Endothelial cell (in vitro differentiated cells): ENCODE results near the gene B4GALT2. TPM values are rescaled to one million over a fixed set of nuclear protein-coding genes. Genes with fewer than 3 reads are reported as not detected.

Source experiments
- DNase-seq: peaks from one replicate; pipeline ENCODE4 v3.0.0; 2021; ENCODE audit warnings: low spot score
- H3K27ac Mint-ChIP-seq: one replicate; pipeline ENCODE4 v1.8.0; 2021; ENCODE audit warnings: mixed read lengths, inconsistent platforms; ENCODE audit not compliant: unreplicated experiment
- H3K27me3 Mint-ChIP-seq: one replicate; pipeline ENCODE4 v1.8.0; 2021; ENCODE audit warnings: mild to moderate bottlenecking, moderate library complexity, mixed read lengths, inconsistent platforms; ENCODE audit not compliant: unreplicated experiment
- H3K36me3 Mint-ChIP-seq: one replicate; pipeline ENCODE4 v1.8.0; 2021; ENCODE audit warnings: mild to moderate bottlenecking, low read depth, mixed read lengths, inconsistent platforms; ENCODE audit not compliant: unreplicated experiment
- H3K4me1 Mint-ChIP-seq: one replicate; pipeline ENCODE4 v1.8.0; 2021; ENCODE audit warnings: mild to moderate bottlenecking, mixed read lengths, inconsistent platforms; ENCODE audit not compliant: unreplicated experiment
- H3K4me3 Mint-ChIP-seq: one replicate; pipeline ENCODE4 v1.8.0; 2021; ENCODE audit warnings: mild to moderate bottlenecking, mixed read lengths, inconsistent platforms; ENCODE audit not compliant: unreplicated experiment
- H3K9me3 Mint-ChIP-seq: one replicate; pipeline ENCODE4 v1.8.0; 2021; ENCODE audit warnings: mixed read lengths, inconsistent platforms; ENCODE audit not compliant: unreplicated experiment
- total RNA-seq: library from RNA; stranded (reverse); fragmentation: NEBNext Ultra II Directional; extraction: Animal tissue kit (Norgen Biotek cat#: 25700); gene quantifications from one replicate; pipeline ENCODE4 v1.2.1, GENCODE V29; 2021; ENCODE audit not compliant: unreplicated experiment
- TF ChIP-seq, protein P1 (sequence below): fragments of 200-600 bp; sonication (generic); IDR thresholded peaks from one replicate; pipeline ENCODE4 v1.5.0; 2021; ENCODE audit warnings: antibody characterized with exemption; ENCODE audit not compliant: unreplicated experiment

B4GALT2 gene
- total RNA-seq, 1 donor from 2014 or later: 35.4 TPM

DNA sequence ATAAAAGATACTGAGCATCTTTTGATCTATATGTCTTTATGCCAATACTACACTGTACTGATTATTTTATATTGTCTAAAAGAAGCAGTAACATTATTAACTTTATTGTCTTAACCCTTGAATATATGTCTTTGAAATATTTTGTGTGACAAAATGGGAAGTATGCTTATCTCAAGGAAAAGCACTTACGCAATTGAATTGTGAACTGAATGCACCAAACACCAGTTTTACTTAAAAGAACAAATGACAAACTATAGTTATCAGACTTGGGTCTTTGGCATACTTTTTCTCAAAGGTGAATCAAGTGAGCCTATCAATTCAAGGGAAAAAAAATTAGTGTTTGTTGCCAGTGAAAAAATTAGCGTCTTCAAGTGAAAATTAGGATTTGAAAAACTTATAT, 61.4 kb downstream of the B4GALT2 start:
- Mint-ChIP-seq H3K36me3 (no peaks in the 10 kb centered on the region), H3K4me3 (no peak overlapping the region), H3K9me3 (no peaks in the 10 kb centered on the region), H3K4me1 (peaks cover 2% of the 10 kb centered on the region), H3K27ac (no peak overlapping the region), H3K27me3 (peaks cover 2% of the 10 kb centered on the region)
- TF ChIP-seq, protein P1, sequence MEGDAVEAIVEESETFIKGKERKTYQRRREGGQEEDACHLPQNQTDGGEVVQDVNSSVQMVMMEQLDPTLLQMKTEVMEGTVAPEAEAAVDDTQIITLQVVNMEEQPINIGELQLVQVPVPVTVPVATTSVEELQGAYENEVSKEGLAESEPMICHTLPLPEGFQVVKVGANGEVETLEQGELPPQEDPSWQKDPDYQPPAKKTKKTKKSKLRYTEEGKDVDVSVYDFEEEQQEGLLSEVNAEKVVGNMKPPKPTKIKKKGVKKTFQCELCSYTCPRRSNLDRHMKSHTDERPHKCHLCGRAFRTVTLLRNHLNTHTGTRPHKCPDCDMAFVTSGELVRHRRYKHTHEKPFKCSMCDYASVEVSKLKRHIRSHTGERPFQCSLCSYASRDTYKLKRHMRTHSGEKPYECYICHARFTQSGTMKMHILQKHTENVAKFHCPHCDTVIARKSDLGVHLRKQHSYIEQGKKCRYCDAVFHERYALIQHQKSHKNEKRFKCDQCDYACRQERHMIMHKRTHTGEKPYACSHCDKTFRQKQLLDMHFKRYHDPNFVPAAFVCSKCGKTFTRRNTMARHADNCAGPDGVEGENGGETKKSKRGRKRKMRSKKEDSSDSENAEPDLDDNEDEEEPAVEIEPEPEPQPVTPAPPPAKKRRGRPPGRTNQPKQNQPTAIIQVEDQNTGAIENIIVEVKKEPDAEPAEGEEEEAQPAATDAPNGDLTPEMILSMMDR: no peak
- no peak for DNase-seq

Other genes with a start within 250 kb of the B4GALT2 start
- gene ARTN, start 45.4 kb upstream of the B4GALT2 start, total RNA-seq: 0.67 TPM
- gene IPO13, start 32.3 kb upstream of the B4GALT2 start, total RNA-seq: 31.5 TPM
- gene DPH2, start 9.2 kb upstream of the B4GALT2 start, total RNA-seq: 17.1 TPM
- gene ATP6V0B, start 4.2 kb upstream of the B4GALT2 start, total RNA-seq: 94.5 TPM
- gene CCDC24, start 12.4 kb downstream of the B4GALT2 start, total RNA-seq: 4.2 TPM
- gene SLC6A9, start 52.3 kb downstream of the B4GALT2 start, total RNA-seq: 2.8 TPM
- gene KLF17, start 139.6 kb downstream of the B4GALT2 start, total RNA-seq: 0.23 TPM
- not detected for gene KLF18, start 162.4 kb downstream of the B4GALT2 start, total RNA-seq
- 87.9 TPM for gene DMAP1, start 234.3 kb downstream of the B4GALT2 start, total RNA-seq